ENCODE data around the gene SLC33A1.
A peak's percentile ranks its signal among the peaks of the same experiment; 100 is the strongest.

GRCh38 chr3:155854141-155854940, at the start of gene SLC33A1:
- TF ChIP-seq CTCF (IDR thresholded peaks at IDR 0.05) = peak in 1 of 3 experiments; percentile 26
- TF ChIP-seq POLR2A (IDR thresholded peaks at IDR 0.05) = peak in 1 of 2 donors; percentile 51

All from vagina (tissue), 2 donors.